WTC11 (cell line): ENCODE measurements around the gene ATP5MG. TPM values are rescaled to one million over a fixed set of nuclear protein-coding genes. Genes with fewer than 3 reads are reported as not detected.
A peak's percentile ranks its signal among the peaks of the same experiment; 100 is the strongest.

Source experiments
- ATAC-seq: fragments of 200-7000 bp; cut with Tn5 transposase; 2 replicates; pipeline ENCODE4 v1.10.0; 2021; ENCODE audit warnings: mild to moderate bottlenecking, moderate library complexity
- CTCF ChIA-PET: fragments of 300-600 bp; sonication (Branson Sonifier 250); formaldehyde crosslinking; loops from one replicate; lab custom pipeline; 2021; ENCODE audit warnings: antibody characterized with exemption; lab: Charles Lee
- POLR2A ChIA-PET: fragments of 350-600 bp; sonication (Branson Sonifier 250); formaldehyde crosslinking; loops from one replicate; lab custom pipeline; 2021; ENCODE audit warnings: antibody characterized with exemption; lab: Charles Lee
- DNase-seq: peaks from one replicate; pipeline ENCODE4 v3.0.0; 2021; ENCODE audit warnings: low spot score
- H3K27ac Mint-ChIP-seq: 2 replicates; pipeline ENCODE4 v1.8.0; 2021; ENCODE audit warnings: mixed read lengths
- H3K27me3 Mint-ChIP-seq: 2 replicates; pipeline ENCODE4 v1.8.0; 2021; ENCODE audit warnings: low read depth, mild to moderate bottlenecking, moderate library complexity, mixed read lengths
- H3K36me3 Mint-ChIP-seq: 2 replicates; pipeline ENCODE4 v1.8.0; 2021; ENCODE audit warnings: mixed read lengths
- H3K4me1 Mint-ChIP-seq: 2 replicates; pipeline ENCODE4 v1.8.0; 2022; ENCODE audit warnings: mixed read lengths
- H3K4me3 Mint-ChIP-seq: 2 replicates; pipeline ENCODE4 v1.8.0; 2021; ENCODE audit warnings: mild to moderate bottlenecking, moderate library complexity, mixed read lengths
- H3K9me3 Mint-ChIP-seq: 2 replicates; pipeline ENCODE4 v1.8.0; 2021; ENCODE audit warnings: mixed read lengths
- CREM ChIP-seq: sonication (generic); formaldehyde crosslinking; IDR thresholded peaks from 2 replicates; pipeline ENCODE4 v1.8.1; 2022; ENCODE audit warnings: mild to moderate bottlenecking, missing genetic modification reagents, moderate library complexity
- CTCF ChIP-seq: fragments of 200-600 bp; IDR thresholded peaks from 2 replicates; pipeline ENCODE4 v1.8.0; 2022; ENCODE audit warnings: antibody characterized with exemption
- ELF4 ChIP-seq: sonication (generic); formaldehyde crosslinking; IDR thresholded peaks from 2 replicates; pipeline ENCODE4 v1.8.1; 2022; ENCODE audit warnings: low read depth, mild to moderate bottlenecking, moderate library complexity, missing genetic modification reagents
- EMX1 ChIP-seq: fragments of 250-450 bp; sonication (Bioruptor Pico); IDR thresholded peaks from 2 replicates; pipeline ENCODE4 v1.8.0; 2021; ENCODE audit warnings: mild to moderate bottlenecking
- FOXJ3 ChIP-seq: sonication (generic); formaldehyde crosslinking; IDR thresholded peaks from 2 replicates; pipeline ENCODE4 v1.9.0; 2021; ENCODE audit warnings: missing genetic modification reagents, mild to moderate bottlenecking, borderline replicate concordance
- HMGXB4 ChIP-seq: sonication (generic); formaldehyde crosslinking; IDR thresholded peaks from 2 replicates; pipeline ENCODE4 v1.8.1; 2023; ENCODE audit warnings: mild to moderate bottlenecking, moderate library complexity, missing genetic modification reagents
- MXD4 ChIP-seq: fragments of 250-450 bp; sonication (Bioruptor Pico); IDR thresholded peaks from 2 replicates; pipeline ENCODE4 v1.8.0; 2021; ENCODE audit warnings: mild to moderate bottlenecking, moderate library complexity, borderline replicate concordance
- NFE2L1 ChIP-seq: sonication (generic); formaldehyde crosslinking; IDR thresholded peaks from 2 replicates; pipeline ENCODE4 v1.8.1; 2023; ENCODE audit warnings: missing genetic modification reagents
- OVOL2 ChIP-seq: fragments of 250-450 bp; sonication (Bioruptor Pico); IDR thresholded peaks from 2 replicates; pipeline ENCODE4 v1.9.0; 2021; ENCODE audit warnings: mild to moderate bottlenecking, borderline replicate concordance
- TP53 ChIP-seq: sonication (generic); formaldehyde crosslinking; IDR thresholded peaks from 2 replicates; pipeline ENCODE4 v1.8.1; 2023; ENCODE audit warnings: mild to moderate bottlenecking, missing genetic modification reagents
- ZBTB21 ChIP-seq: sonication (generic); formaldehyde crosslinking; IDR thresholded peaks from 2 replicates; pipeline ENCODE4 v1.8.1; 2023; ENCODE audit warnings: mild to moderate bottlenecking, missing genetic modification reagents, borderline replicate concordance
- ZNF219 ChIP-seq: sonication (generic); formaldehyde crosslinking; IDR thresholded peaks from 2 replicates; pipeline ENCODE4 v1.8.0; 2023; ENCODE audit warnings: missing genetic modification reagents, mild to moderate bottlenecking, borderline replicate concordance
- ZNF512 ChIP-seq: sonication (generic); formaldehyde crosslinking; IDR thresholded peaks from 2 replicates; pipeline ENCODE4 v1.8.1; 2022; ENCODE audit warnings: missing genetic modification reagents, borderline replicate concordance
- total RNA-seq: library from RNA; stranded (reverse); gene quantifications from 3 replicates; pipeline ENCODE4 v1.2.3, GENCODE V29; 2021
- TF ChIP-seq, protein P1 (sequence below): sonication (generic); formaldehyde crosslinking; conservative IDR thresholded peaks from 2 replicates; pipeline ENCODE4 v1.8.1; 2023; ENCODE audit warnings: mild to moderate bottlenecking, low read depth, missing genetic modification reagents, moderate library complexity
- TF ChIP-seq, protein P2 (sequence below): fragments of 250-450 bp; sonication (Bioruptor Pico); IDR thresholded peaks from 2 replicates; pipeline ENCODE4 v1.9.0; 2021; ENCODE audit warnings: mild to moderate bottlenecking
- TF ChIP-seq, protein P3 (sequence below): sonication (generic); formaldehyde crosslinking; IDR thresholded peaks from 2 replicates; pipeline ENCODE4 v1.8.0; 2022; ENCODE audit warnings: mild to moderate bottlenecking, missing genetic modification reagents

ATP5MG gene
- total RNA-seq, 1 experiment from 2014 or later: 251 TPM

DNA sequence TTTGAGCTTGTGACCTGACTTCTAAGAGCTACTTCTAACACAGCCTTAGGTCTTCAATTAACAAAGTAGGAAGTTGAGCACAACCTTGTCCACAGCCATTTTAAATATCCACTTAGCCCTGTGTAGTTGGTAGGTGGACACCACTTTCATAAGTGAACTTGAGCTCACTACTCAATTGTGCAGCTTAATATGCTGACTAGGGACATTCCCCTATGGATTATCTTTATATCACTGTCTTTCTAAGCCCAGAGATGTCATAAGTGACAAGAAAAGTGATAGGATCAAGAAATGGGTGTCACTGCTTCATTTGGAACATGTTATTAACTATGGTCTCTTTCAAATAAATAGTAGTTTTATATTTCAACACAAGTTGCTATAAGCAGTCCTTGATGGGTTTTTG, 4.0 kb upstream of the ATP5MG start (continued):
- TF ChIP-seq ZNF512 (CRISPR knock-in tag): no peak
- no peak for TF ChIP-seq EMX1 (CRISPR knock-in tag)
- no peak for TF ChIP-seq CREM (CRISPR knock-in tag)
- no peak for TF ChIP-seq OVOL2

GRCh38 chr11:118398791-118399559, 2.4 kb upstream of the ATP5MG start:
- POLR2A ChIA-PET: interaction anchor here (2.3 kb wide), 1 partner anchor 37 kb away, joined by 7 read pairs; the partner anchor contains the start of gene KMT2A
- CTCF ChIA-PET: no interaction called here
- TF ChIP-seq TP53 (CRISPR knock-in tag): no peak
- TF ChIP-seq, protein P1, sequence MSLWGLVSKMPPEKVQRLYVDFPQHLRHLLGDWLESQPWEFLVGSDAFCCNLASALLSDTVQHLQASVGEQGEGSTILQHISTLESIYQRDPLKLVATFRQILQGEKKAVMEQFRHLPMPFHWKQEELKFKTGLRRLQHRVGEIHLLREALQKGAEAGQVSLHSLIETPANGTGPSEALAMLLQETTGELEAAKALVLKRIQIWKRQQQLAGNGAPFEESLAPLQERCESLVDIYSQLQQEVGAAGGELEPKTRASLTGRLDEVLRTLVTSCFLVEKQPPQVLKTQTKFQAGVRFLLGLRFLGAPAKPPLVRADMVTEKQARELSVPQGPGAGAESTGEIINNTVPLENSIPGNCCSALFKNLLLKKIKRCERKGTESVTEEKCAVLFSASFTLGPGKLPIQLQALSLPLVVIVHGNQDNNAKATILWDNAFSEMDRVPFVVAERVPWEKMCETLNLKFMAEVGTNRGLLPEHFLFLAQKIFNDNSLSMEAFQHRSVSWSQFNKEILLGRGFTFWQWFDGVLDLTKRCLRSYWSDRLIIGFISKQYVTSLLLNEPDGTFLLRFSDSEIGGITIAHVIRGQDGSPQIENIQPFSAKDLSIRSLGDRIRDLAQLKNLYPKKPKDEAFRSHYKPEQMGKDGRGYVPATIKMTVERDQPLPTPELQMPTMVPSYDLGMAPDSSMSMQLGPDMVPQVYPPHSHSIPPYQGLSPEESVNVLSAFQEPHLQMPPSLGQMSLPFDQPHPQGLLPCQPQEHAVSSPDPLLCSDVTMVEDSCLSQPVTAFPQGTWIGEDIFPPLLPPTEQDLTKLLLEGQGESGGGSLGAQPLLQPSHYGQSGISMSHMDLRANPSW (CRISPR knock-in tag): no peak
- TF ChIP-seq HMGXB4 (CRISPR knock-in tag): no peak
- TF ChIP-seq NFE2L1 (CRISPR knock-in tag): no peak
- no peak for TF ChIP-seq CTCF
- TF ChIP-seq FOXJ3 (CRISPR knock-in tag): no peak
- no peak for TF ChIP-seq ZBTB21
- TF ChIP-seq, protein P2, sequence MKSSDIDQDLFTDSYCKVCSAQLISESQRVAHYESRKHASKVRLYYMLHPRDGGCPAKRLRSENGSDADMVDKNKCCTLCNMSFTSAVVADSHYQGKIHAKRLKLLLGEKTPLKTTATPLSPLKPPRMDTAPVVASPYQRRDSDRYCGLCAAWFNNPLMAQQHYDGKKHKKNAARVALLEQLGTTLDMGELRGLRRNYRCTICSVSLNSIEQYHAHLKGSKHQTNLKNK (CRISPR knock-in tag): no peak
- no peak for TF ChIP-seq ZNF219 (CRISPR knock-in tag)
- TF ChIP-seq ELF4 (CRISPR knock-in tag): no peak
- no peak for TF ChIP-seq ZNF512 (CRISPR knock-in tag)
- no peak for TF ChIP-seq MXD4
- TF ChIP-seq, protein P3, sequence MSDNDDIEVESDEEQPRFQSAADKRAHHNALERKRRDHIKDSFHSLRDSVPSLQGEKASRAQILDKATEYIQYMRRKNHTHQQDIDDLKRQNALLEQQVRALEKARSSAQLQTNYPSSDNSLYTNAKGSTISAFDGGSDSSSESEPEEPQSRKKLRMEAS: no peak
- Mint-ChIP-seq H3K36me3 (peaks cover 11% of the 10 kb centered on the region), H3K9me3 (no peaks in the 10 kb centered on the region), H3K4me3 (no peak overlapping the region), H3K27ac (peak overlapping the region; percentile 34; the same call in 1 of the 2 replicates), H3K27me3 (no peaks in the 10 kb centered on the region), H3K4me1 (peaks cover 19% of the 10 kb centered on the region)
- ATAC-seq (no peak), DNase-seq (no peak)
